Tibial artery (tissue), 4 donors: ENCODE data around the gene NUMA1.

Source experiments
- DNase-seq, 2 donors: peaks; one replicate each; pipeline ENCODE4 v3.0.0-alpha.2; 2019
- H3K27ac ChIP-seq, 2 donors: fragments of 200-600 bp; sonication (generic) in 1 of 2; 1 replicate in 1 of 2; 2 replicates in 1 of 2; pipeline ENCODE4 v1.5.1; 2018 to 2019; ENCODE audit warnings: mild to moderate bottlenecking in 1 of 2
- H3K27me3 ChIP-seq, 2 donors: fragments of 200-600 bp; sonication (generic) in 1 of 2; one replicate each; pipeline versions ENCODE4 v1.5.1 to v1.6.0; 2016 to 2019
- H3K36me3 ChIP-seq, 3 donors: fragments of 200-600 bp; sonication (generic) in 2 of 3; one replicate each; pipeline ENCODE4 v1.5.1; 2016 to 2019; ENCODE audit warnings: mild to moderate bottlenecking in 2 of 3
- H3K4me1 ChIP-seq, 4 donors: fragments of 200-600 bp; sonication (generic) in 2 of 4; 1 replicate in 3 of 4; 2 replicates in 1 of 4; pipeline ENCODE4 v1.5.1; 2016 to 2019
- H3K4me3 ChIP-seq, 2 donors: fragments of 200-600 bp; sonication (generic) in 1 of 2; 1 replicate in 1 of 2; 2 replicates in 1 of 2; pipeline ENCODE4 v1.5.1; 2018 to 2019; ENCODE audit warnings: mild to moderate bottlenecking in 2 of 2
- H3K9me3 ChIP-seq, 3 donors: fragments of 200-600 bp; sonication (generic) in 1 of 3; one replicate each; pipeline ENCODE4 v1.5.1; 2016 to 2019
- intact Hi-C: fragments of 100-400 bp; cut with DNase I; formaldehyde crosslinking; loops from one replicate; pipeline ENCODE4 v1.15.0; 2023; ENCODE audit warnings: low total_unique reads
- TF ChIP-seq, protein P1 (sequence below), 2 experiments: fragments of 200-600 bp in 1 of 2; fragments of 450-650 bp in 1 of 2; IDR thresholded peaks; one replicate each; pipeline ENCODE4 v1.5.1; 2017 to 2019; ENCODE audit warnings: antibody characterized with exemption in 2 of 2, mild to moderate bottlenecking in 1 of 2, moderate library complexity in 1 of 2

Gene NUMA1

DNA sequence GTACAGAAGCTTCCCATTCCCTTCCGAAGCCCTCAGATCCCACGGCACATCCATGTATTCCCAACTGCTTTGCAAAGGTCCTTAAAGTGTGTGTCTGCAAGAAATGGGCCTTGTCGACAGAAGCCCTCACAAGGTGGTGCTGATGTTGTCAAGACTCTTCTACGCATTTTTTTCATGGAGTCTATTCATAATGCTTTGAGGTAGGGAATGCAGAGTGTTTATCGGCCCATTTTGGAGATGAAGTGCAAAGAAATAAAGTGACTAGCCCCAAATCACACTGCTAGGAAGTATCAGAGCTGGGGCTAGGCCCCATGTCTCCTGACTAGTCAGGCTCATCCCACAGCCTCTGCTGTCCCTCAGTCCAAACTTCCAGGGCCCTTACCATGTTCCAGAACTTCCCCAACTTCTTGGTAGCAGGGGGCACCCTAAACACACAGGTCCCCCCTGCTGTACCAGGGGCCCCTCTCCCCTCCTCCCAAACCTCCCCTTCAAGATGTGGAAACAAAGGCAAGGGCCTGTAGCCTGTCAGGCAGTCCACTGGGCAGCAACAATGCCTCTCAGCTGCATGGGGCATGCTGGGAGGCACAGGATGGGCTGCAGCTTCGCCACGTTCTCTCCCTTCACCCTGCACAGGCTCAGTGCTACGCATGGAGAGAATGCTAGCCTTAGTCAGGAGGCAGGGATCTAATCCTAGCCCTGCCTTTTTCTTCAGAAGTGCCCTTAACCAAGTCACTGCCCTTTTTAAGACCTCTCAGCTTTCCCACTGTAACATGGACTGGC is 73.8 kb downstream of the NUMA1 start:
- peaks cover 0 to under 1% (median 0%) of the 10 kb centered on the region in 4 donors for H3K4me1 ChIP-seq
- H3K4me3 ChIP-seq, result no peak overlapping the region
- H3K27ac ChIP-seq, result no peak overlapping the region
- no peaks in the 10 kb centered on the region for H3K27me3 ChIP-seq
- peaks cover 85 to 100% (median 95%) of the 10 kb centered on the region in 3 donors for H3K36me3 ChIP-seq
- TF ChIP-seq, protein P1, sequence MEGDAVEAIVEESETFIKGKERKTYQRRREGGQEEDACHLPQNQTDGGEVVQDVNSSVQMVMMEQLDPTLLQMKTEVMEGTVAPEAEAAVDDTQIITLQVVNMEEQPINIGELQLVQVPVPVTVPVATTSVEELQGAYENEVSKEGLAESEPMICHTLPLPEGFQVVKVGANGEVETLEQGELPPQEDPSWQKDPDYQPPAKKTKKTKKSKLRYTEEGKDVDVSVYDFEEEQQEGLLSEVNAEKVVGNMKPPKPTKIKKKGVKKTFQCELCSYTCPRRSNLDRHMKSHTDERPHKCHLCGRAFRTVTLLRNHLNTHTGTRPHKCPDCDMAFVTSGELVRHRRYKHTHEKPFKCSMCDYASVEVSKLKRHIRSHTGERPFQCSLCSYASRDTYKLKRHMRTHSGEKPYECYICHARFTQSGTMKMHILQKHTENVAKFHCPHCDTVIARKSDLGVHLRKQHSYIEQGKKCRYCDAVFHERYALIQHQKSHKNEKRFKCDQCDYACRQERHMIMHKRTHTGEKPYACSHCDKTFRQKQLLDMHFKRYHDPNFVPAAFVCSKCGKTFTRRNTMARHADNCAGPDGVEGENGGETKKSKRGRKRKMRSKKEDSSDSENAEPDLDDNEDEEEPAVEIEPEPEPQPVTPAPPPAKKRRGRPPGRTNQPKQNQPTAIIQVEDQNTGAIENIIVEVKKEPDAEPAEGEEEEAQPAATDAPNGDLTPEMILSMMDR (IDR thresholded peaks at IDR 0.05), result no peak
- no peaks in the 10 kb centered on the region for H3K9me3 ChIP-seq
- no peak for DNase-seq
- intact Hi-C loops, result no loop called here

DNA sequence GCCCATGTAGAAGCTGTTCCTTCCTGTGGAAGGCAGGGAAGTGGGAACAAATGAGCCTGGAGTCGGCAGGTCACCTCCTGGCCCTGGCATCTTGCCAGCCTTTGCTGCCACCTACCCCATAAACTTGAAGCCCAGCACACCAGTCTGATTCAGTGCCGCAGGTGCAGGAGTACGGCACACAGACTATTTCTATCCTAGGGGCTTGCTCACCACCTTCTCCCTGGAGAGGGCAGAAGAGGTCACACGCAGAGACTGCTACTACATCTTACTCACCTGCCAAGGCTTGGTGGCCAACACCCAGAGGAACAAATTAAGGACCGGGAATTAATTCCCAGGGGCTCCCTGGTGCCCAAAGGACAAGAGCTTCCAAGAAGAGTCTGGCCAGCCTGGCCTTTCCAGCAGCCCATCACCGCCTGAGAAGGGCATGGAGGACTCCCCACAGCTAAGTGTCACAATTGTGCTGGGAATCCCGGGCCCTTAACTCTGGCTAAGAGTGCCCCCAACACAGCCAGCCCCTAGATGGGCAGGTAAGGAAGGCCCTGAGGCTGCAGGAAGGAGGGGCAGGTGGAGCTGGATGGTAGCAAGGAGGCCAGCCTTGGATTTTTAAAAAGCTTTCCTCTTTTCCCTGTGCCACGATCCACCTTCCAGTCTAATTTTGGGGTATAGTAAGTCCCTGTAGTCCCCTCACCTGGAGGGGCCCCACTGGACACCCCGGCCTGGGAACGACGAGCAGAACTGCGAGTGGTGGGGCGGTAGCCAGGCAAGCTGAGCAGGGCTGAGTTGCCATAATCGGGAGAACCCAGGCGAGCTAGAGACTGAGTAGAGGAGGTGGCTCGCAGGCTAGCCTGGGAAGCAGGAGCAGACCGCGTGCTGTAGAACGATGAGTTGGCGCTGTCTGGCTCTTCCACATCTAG is 74.7 kb downstream of the NUMA1 start:
- H3K4me3 ChIP-seq, result no peak overlapping the region
- TF ChIP-seq, protein P1 (IDR thresholded peaks at IDR 0.05), result no peak
- H3K27me3 ChIP-seq, result no peaks in the 10 kb centered on the region
- intact Hi-C loops, result no loop called here
- peaks cover 0 to 3% (median 1%) of the 10 kb centered on the region in 4 donors for H3K4me1 ChIP-seq
- DNase-seq, result no peak
- H3K9me3 ChIP-seq, result no peaks in the 10 kb centered on the region
- no peak overlapping the region for H3K27ac ChIP-seq
- peaks cover 78 to 99% (median 86%) of the 10 kb centered on the region in 3 donors for H3K36me3 ChIP-seq

DNA sequence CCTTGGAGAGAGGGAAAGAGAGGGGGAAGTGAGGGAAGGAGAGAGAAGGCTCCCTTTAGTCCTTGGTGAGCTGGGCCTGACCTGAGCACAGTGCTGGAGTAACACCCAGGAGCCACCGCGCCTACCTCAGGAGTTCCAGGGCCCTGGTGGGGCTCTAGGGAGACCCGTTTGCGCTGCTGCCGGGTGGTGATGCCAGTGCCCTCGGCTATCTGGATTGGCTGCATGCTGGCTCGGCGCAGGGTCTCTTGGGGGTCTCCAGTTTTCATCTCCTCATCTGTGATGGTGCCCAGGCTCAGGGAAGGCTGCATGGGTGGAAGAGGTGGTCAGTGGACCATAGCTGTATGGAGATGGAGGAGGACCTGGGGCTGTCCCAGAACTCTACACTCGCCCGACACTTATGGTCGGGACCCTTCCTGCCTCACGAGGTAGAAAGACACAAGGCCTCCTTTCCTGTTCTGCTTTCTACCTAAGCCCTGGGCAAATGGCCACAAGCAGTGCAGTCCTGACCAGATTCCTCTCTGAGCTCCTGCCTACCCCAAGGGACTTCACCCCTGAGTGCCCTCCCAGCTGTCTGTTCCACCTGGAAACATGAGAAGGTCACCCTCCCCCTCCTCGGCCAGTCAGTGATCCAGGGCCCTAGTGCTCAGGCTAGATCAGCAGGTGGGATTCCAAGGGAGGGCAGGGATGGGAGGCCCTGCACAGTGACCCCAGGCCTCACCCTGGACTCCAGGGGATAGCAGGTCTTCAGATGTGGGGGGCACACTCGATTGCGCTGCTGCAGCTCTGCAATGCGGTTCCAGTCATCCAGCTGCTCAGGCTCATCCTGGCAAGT is 75.6 kb downstream of the NUMA1 start:
- no peaks in the 10 kb centered on the region for H3K9me3 ChIP-seq
- H3K4me1 ChIP-seq, result peaks cover 0 to 11% (median 9%) of the 10 kb centered on the region in 4 donors
- TF ChIP-seq, protein P1 (IDR thresholded peaks at IDR 0.05), result no peak
- no peak overlapping the region for H3K4me3 ChIP-seq
- peaks cover 70 to 94% (median 78%) of the 10 kb centered on the region in 3 donors for H3K36me3 ChIP-seq
- no peaks in the 10 kb centered on the region for H3K27me3 ChIP-seq
- no peak overlapping the region for H3K27ac ChIP-seq
- DNase-seq, result no peak
- intact Hi-C loops, result no loop called here

DNA sequence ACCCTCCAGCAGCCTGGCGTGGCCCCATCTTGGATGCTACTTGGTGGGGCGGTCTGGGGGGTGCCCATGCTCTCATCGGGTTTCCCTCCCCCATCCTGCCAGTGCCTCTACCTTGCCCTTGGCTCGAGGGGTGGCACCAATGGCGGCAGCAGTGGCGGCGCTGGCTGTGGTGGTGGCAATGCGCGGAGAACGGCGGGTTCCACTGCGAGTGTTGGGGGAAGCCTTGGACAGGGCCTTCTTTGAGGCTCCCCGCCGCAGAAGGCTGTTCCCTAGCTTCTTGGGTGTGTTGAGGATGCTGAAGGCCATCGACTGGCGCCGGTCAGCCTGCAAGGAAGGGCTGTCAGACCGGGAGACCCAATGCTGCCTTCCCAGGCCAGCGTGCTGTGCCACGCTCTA is 76.6 kb downstream of the NUMA1 start:
- intact Hi-C loops, result no loop called here
- Histone ChIP-seq H3K27me3 (no peaks in the 10 kb centered on the region), H3K9me3 (no peaks in the 10 kb centered on the region), H3K4me3 (no peak overlapping the region), H3K27ac (no peak overlapping the region), H3K36me3 (peaks cover 60 to 84% (median 68%) of the 10 kb centered on the region in 3 donors), H3K4me1 (peaks cover 0 to 21% (median 14%) of the 10 kb centered on the region in 4 donors)
- TF ChIP-seq, protein P1 (IDR thresholded peaks at IDR 0.05), result no peak
- DNase-seq, result peak in 1 of 2 donors; percentile 65
